ENCODE measurements around the gene EIPR1. TPM values are rescaled to one million over a fixed set of nuclear protein-coding genes. Genes with fewer than 3 reads are reported as not detected.

EIPR1 gene
- polyA plus RNA-seq (ENCODE audit: insufficient read length in 3 of 3): 10 to 100 TPM; 23.2 to 28.4 (median 26.5) TPM
- long read RNA-seq, donor 1, transcript EIPR1-201 (9 exons, 1,766 nt): major isoform, 6 of 54 reads
- long read RNA-seq, donor 1, partial matches to known transcripts: 36 of 54 reads
- long read RNA-seq, donor 1, other reads (novel, unspliced or antisense): 12 of 54 reads
- long read RNA-seq, donor 2, transcript EIPR1-201 (9 exons, 1,766 nt): major isoform, 15 of 15 reads
- long read RNA-seq, donor 2, partial matches to known transcripts: 0 of 15 reads
- long read RNA-seq, donor 2, other reads (novel, unspliced or antisense): 0 of 15 reads
- long read RNA-seq, donor 3, transcript EIPR1-201 (9 exons, 1,766 nt): major isoform, 6 of 7 reads
- long read RNA-seq, donor 3, partial matches to known transcripts: 0 of 7 reads
- long read RNA-seq, donor 3, other reads (novel, unspliced or antisense): 0 of 7 reads
- long read RNA-seq, donor 4, transcript EIPR1-201 (9 exons, 1,766 nt): major isoform, 7 of 8 reads
- long read RNA-seq, donor 4, partial matches to known transcripts: 0 of 8 reads
- long read RNA-seq, donor 4, other reads (novel, unspliced or antisense): 0 of 8 reads
- long read RNA-seq, donor 5, partial matches to known transcripts: 0 of 2 reads
- long read RNA-seq, donor 5, other reads (novel, unspliced or antisense): 0 of 2 reads
- long read RNA-seq, donor 6, partial matches to known transcripts: 0 of 1 reads
- long read RNA-seq, donor 6, other reads (novel, unspliced or antisense): 0 of 1 reads
- long read RNA-seq, donor 7, transcript EIPR1-201 (9 exons, 1,766 nt): major isoform, 10 of 11 reads
- long read RNA-seq, donor 7, partial matches to known transcripts: 0 of 11 reads
- long read RNA-seq, donor 7, other reads (novel, unspliced or antisense): 0 of 11 reads
- long read RNA-seq, donor 8, partial matches to known transcripts: 0 of 2 reads
- long read RNA-seq, donor 8, other reads (novel, unspliced or antisense): 0 of 2 reads
- long read RNA-seq, donor 9, transcript EIPR1-201 (9 exons, 1,766 nt): major isoform, 8 of 62 reads
- long read RNA-seq, donor 9, partial matches to known transcripts: 45 of 62 reads
- long read RNA-seq, donor 9, other reads (novel, unspliced or antisense): 8 of 62 reads
- long read RNA-seq, donor 10, transcript EIPR1-201 (9 exons, 1,766 nt): major isoform, 6 of 7 reads
- long read RNA-seq, donor 10, partial matches to known transcripts: 0 of 7 reads
- long read RNA-seq, donor 10, other reads (novel, unspliced or antisense): 0 of 7 reads
- long read RNA-seq, donor 11, partial matches to known transcripts: 0 of 3 reads
- long read RNA-seq, donor 11, other reads (novel, unspliced or antisense): 0 of 3 reads
- long read RNA-seq, donor 12, transcript EIPR1-201 (9 exons, 1,766 nt): major isoform, 11 of 16 reads
- long read RNA-seq, donor 12, partial matches to known transcripts: 0 of 16 reads
- long read RNA-seq, donor 12, other reads (novel, unspliced or antisense): 0 of 16 reads
- long read RNA-seq, donor 13, partial matches to known transcripts: 0 of 3 reads
- long read RNA-seq, donor 13, other reads (novel, unspliced or antisense): 0 of 3 reads
- long read RNA-seq, donor 14: 0 reads
- long read RNA-seq, donor 15, transcript EIPR1-201 (9 exons, 1,766 nt): major isoform, 7 of 7 reads
- long read RNA-seq, donor 15, partial matches to known transcripts: 0 of 7 reads
- long read RNA-seq, donor 15, other reads (novel, unspliced or antisense): 0 of 7 reads
- long read RNA-seq, donor 16, transcript EIPR1-201 (9 exons, 1,766 nt): major isoform, 7 of 9 reads
- long read RNA-seq, donor 16, partial matches to known transcripts: 0 of 9 reads
- long read RNA-seq, donor 16, other reads (novel, unspliced or antisense): 0 of 9 reads

GRCh38 chr2:3377612-3378432 is at the start of gene EIPR1:
EIPR1 (minus strand) TSS chr2:3377818; CDS start chr2:3377689, 129 bp downstream.
- peak; percentile 98 for DNase-seq

GRCh38 chr2:3427272-3427671 is 49.7 kb upstream of the EIPR1 start:
- no peak for DNase-seq

- DNase-seq: no peak
Measured at GRCh38 chr2:3426615-3427014, 49.0 kb upstream of the EIPR1 start.

GRCh38 chr2:3424171-3424795 is 46.7 kb upstream of the EIPR1 start:
- no peak for DNase-seq

GRCh38 chr2:3423492-3424170 is 46.0 kb upstream of the EIPR1 start:
- DNase-seq: no peak

GRCh38 chr2:3422161-3422779 is 44.7 kb upstream of the EIPR1 start:
- DNase-seq: no peak

- DNase-seq: no peak
Measured at GRCh38 chr2:3421580-3421979, 44.0 kb upstream of the EIPR1 start.

- no peak for DNase-seq
Measured at GRCh38 chr2:3420769-3421397, 43.3 kb upstream of the EIPR1 start.

GRCh38 chr2:3420076-3420768 is 42.6 kb upstream of the EIPR1 start:
- DNase-seq: no peak

GRCh38 chr2:3418766-3419404 is 41.3 kb upstream of the EIPR1 start:
- DNase-seq: no peak

- no peak for DNase-seq
Measured at GRCh38 chr2:3414133-3414860, 36.7 kb upstream of the EIPR1 start.

- DNase-seq: no peak
Measured at GRCh38 chr2:3413697-3414096, 36.1 kb upstream of the EIPR1 start.

GRCh38 chr2:3411103-3411502 is 33.5 kb upstream of the EIPR1 start:
- no peak for DNase-seq

- DNase-seq: no peak
Measured at GRCh38 chr2:3409627-3410170, 32.1 kb upstream of the EIPR1 start.

- no peak for DNase-seq
Measured at GRCh38 chr2:3408781-3409180, 31.2 kb upstream of the EIPR1 start.

GRCh38 chr2:3406501-3406900 is 28.9 kb upstream of the EIPR1 start:
- DNase-seq: no peak
